ENCODE results near the gene PSIP1.

Gene PSIP1

DNA sequence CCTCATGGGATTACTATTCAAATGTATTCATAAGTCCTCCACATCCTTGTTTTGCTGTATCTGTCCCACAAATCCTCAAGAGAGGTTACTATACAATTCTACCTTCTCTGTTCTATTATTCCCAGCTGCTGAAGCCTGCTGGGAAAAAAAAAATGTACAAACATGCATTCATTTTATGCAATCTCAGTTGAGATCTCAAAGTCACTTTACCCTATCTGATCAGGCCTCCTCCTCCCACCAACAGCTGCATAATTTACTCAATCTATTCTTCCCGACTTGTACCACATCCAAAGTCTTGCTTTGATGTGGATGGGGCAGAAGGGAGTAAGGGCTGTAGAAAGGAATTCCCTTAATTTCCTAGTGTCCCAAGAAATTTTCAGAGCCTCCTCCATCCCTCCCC is 28.6 kb downstream of the PSIP1 start:
- Histone ChIP-seq H3K27ac (ENCODE audit: low read depth, low read length) (no peak overlapping the region), H3K4me1 (ENCODE audit: control insufficient read depth, low read length) (0 out of 2 replicates have a peak, but pooled peaks cover 4% of the 10 kb centered on the region), H3K79me2 (ENCODE audit: control insufficient read depth, low read length) (peaks cover 16% of the 10 kb centered on the region), H3K36me3 (ENCODE audit: control insufficient read depth, low read length) (peaks cover 75% of the 10 kb centered on the region), H3K27me3 (ENCODE audit: control insufficient read depth, low read length) (no peaks in the 10 kb centered on the region), H3K9me3 (ENCODE audit: control insufficient read depth, insufficient read depth, low read length) (no peaks in the 10 kb centered on the region), H3K4me2 (ENCODE audit: low read length) (no peak overlapping the region), H3F3A (ENCODE audit: control insufficient read depth, insufficient read depth) (peaks cover 9% of the 10 kb centered on the region; the same call in 1 of the 2 replicates), H3K4me3 (ENCODE audit: low read length) (no peak overlapping the region), H3K9me2 (replicated peaks; ENCODE audit: control insufficient read depth, low read length) (no peaks in the 10 kb centered on the region), H4K20me1 (ENCODE audit: control insufficient read depth, insufficient read depth, low read depth, low read length) (no peaks in the 10 kb centered on the region; the same call in 1 of the 2 replicates)
- TF ChIP-seq, protein P1, sequence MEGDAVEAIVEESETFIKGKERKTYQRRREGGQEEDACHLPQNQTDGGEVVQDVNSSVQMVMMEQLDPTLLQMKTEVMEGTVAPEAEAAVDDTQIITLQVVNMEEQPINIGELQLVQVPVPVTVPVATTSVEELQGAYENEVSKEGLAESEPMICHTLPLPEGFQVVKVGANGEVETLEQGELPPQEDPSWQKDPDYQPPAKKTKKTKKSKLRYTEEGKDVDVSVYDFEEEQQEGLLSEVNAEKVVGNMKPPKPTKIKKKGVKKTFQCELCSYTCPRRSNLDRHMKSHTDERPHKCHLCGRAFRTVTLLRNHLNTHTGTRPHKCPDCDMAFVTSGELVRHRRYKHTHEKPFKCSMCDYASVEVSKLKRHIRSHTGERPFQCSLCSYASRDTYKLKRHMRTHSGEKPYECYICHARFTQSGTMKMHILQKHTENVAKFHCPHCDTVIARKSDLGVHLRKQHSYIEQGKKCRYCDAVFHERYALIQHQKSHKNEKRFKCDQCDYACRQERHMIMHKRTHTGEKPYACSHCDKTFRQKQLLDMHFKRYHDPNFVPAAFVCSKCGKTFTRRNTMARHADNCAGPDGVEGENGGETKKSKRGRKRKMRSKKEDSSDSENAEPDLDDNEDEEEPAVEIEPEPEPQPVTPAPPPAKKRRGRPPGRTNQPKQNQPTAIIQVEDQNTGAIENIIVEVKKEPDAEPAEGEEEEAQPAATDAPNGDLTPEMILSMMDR (IDR thresholded peaks at IDR 0.05; ENCODE audit: low read depth, low read length, poor library complexity, severe bottlenecking), result no peak
- no peak for TF ChIP-seq EZH2phosphoT487 (IDR thresholded peaks at IDR 0.05; ENCODE audit: borderline replicate concordance, low read length)

DNA sequence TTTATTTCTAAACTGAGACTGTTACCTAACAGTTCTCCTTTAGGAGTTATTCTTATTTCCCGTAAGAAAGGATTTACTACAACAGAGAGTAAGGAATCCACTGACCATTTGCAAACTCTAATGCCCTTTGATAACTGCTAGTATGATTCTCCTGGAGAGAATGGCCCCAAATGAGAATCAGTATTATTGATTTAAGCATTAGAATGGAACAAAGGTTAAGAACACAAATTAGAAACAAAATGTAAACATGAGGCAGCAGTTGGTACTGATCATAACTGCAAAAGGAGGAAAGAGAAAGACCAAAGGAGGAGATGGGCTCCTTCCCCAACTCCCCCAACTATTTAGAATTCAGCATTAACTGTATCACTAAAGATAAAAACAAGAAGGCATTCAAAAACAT is 30.7 kb downstream of the PSIP1 start:
- no peaks in the 10 kb centered on the region for H3K27me3 ChIP-seq (ENCODE audit: control insufficient read depth, low read length)

DNA sequence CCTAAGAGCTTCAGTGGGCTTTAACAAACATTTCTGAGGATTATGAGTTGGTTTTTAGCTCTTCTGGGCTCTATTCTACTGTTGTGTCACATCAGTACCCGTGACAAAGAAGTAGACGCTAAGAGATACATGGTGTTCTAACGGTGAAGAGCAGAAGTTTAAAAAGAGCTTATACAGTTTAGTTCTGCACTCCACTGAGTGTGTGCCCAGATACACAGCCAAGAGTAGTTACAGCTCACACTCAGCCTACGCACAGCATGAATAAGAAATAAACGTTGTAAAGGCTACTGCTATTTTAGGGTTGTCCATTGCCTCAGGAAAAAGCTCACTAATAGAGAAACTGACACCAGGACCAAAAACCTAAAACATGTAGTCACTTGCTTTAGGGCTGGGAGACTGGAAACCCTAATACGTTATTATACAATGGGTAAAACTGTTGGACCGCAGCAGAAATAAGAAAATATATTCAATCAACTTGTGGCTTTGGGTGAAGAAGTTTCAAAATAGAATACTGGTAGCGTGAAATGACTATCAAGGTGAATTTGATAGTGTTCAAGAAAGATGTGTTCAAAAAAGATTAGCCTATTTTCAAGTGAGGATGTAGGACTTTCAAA is 34.7 kb downstream of the PSIP1 start:
- TF ChIP-seq, protein P1 (IDR thresholded peaks at IDR 0.05; ENCODE audit: low read depth, low read length, poor library complexity, severe bottlenecking), result no peak
- TF ChIP-seq EZH2phosphoT487 (IDR thresholded peaks at IDR 0.05; ENCODE audit: borderline replicate concordance, low read length), result no peak
- Histone ChIP-seq H3K4me1 (ENCODE audit: control insufficient read depth, low read length) (peaks cover 40% of the 10 kb centered on the region), H4K20me1 (ENCODE audit: control insufficient read depth, insufficient read depth, low read depth, low read length) (no peaks in the 10 kb centered on the region), H3K36me3 (ENCODE audit: control insufficient read depth, low read length) (peaks cover 88% of the 10 kb centered on the region), H3K4me2 (ENCODE audit: low read length) (no peak overlapping the region), H3K79me2 (ENCODE audit: control insufficient read depth, low read length) (peaks cover 8% of the 10 kb centered on the region; the same call in 1 of the 2 replicates), H3K9me3 (ENCODE audit: control insufficient read depth, insufficient read depth, low read length) (no peaks in the 10 kb centered on the region), H3K4me3 (ENCODE audit: low read length) (no peak overlapping the region), H3K27me3 (ENCODE audit: control insufficient read depth, low read length) (no peaks in the 10 kb centered on the region), H3K27ac (ENCODE audit: low read depth, low read length) (no peak overlapping the region), H3F3A (ENCODE audit: control insufficient read depth, insufficient read depth) (peaks cover 20% of the 10 kb centered on the region; the same call in 1 of the 2 replicates), H3K9me2 (replicated peaks; ENCODE audit: control insufficient read depth, low read length) (no peaks in the 10 kb centered on the region)

More for the DNA sequence above, 30.7 kb downstream of the PSIP1 start:
- Histone ChIP-seq H3K4me3 (ENCODE audit: low read length) (no peak overlapping the region), H3K79me2 (ENCODE audit: control insufficient read depth, low read length) (peaks cover 12% of the 10 kb centered on the region; the same call in 1 of the 2 replicates), H4K20me1 (ENCODE audit: control insufficient read depth, insufficient read depth, low read depth, low read length) (no peaks in the 10 kb centered on the region; the same call in 1 of the 2 replicates), H3K36me3 (ENCODE audit: control insufficient read depth, low read length) (peaks cover 82% of the 10 kb centered on the region), H3K4me2 (ENCODE audit: low read length) (no peak overlapping the region), H3K27ac (ENCODE audit: low read depth, low read length) (no peak overlapping the region), H3K9me3 (ENCODE audit: control insufficient read depth, insufficient read depth, low read length) (no peaks in the 10 kb centered on the region), H3K9me2 (replicated peaks; ENCODE audit: control insufficient read depth, low read length) (no peaks in the 10 kb centered on the region), H3K4me1 (ENCODE audit: control insufficient read depth, low read length) (peaks cover 14% of the 10 kb centered on the region), H3F3A (ENCODE audit: control insufficient read depth, insufficient read depth) (peaks cover 9% of the 10 kb centered on the region; the same call in 1 of the 2 replicates)
- no peak for TF ChIP-seq EZH2phosphoT487 (IDR thresholded peaks at IDR 0.05; ENCODE audit: borderline replicate concordance, low read length)
- TF ChIP-seq, protein P1 (IDR thresholded peaks at IDR 0.05; ENCODE audit: low read depth, low read length, poor library complexity, severe bottlenecking), result no peak
